GM18868 (cell line): ENCODE measurements around the gene OTOL1.

Experiments used
- ATAC-seq: cut with Tn5 transposase; IDR thresholded peaks from one replicate; pipeline ENCODE4 v1.9.1; 2021; ENCODE audit warnings: mild to moderate bottlenecking, moderate library complexity; ENCODE audit not compliant: unreplicated experiment

Gene OTOL1

GRCh38 chr3:161496508-161496907 lies at the start of gene OTOL1:
OTOL1 (plus strand) TSS chr3:161496808; CDS start chr3:161496808, 0 bp downstream.
- no peak for ATAC-seq

- no peak for ATAC-seq
Observed at GRCh38 chr3:161449785-161450184, 46.8 kb upstream of the OTOL1 start.

- ATAC-seq, result peak; percentile 61
Observed at GRCh38 chr3:161452179-161452578, 44.4 kb upstream of the OTOL1 start.

- no peak for ATAC-seq
Observed at GRCh38 chr3:161454615-161455014, 42.0 kb upstream of the OTOL1 start.

GRCh38 chr3:161455962-161456361 lies 40.6 kb upstream of the OTOL1 start:
- ATAC-seq, result no peak

- ATAC-seq, result no peak
Observed at GRCh38 chr3:161462138-161462537, 34.5 kb upstream of the OTOL1 start.

- ATAC-seq, result no peak
Observed at GRCh38 chr3:161471211-161471610, 25.4 kb upstream of the OTOL1 start.

GRCh38 chr3:161474139-161474538 lies 22.5 kb upstream of the OTOL1 start:
- ATAC-seq, result no peak

GRCh38 chr3:161474741-161475140 lies 21.9 kb upstream of the OTOL1 start:
- ATAC-seq, result no peak

- no peak for ATAC-seq
Observed at GRCh38 chr3:161475206-161475605, 21.4 kb upstream of the OTOL1 start.

GRCh38 chr3:161475905-161476304 lies 20.7 kb upstream of the OTOL1 start:
- ATAC-seq, result no peak

- ATAC-seq, result no peak
Observed at GRCh38 chr3:161484226-161484625, 12.4 kb upstream of the OTOL1 start.

- peak; percentile 50 for ATAC-seq
Observed at GRCh38 chr3:161488284-161488683, 8.3 kb upstream of the OTOL1 start.

- ATAC-seq, result peak; percentile 96
Observed at GRCh38 chr3:161489395-161489794, 7.2 kb upstream of the OTOL1 start.

- peak; percentile 54 for ATAC-seq
Observed at GRCh38 chr3:161490845-161491244, 5.8 kb upstream of the OTOL1 start.

- ATAC-seq, result no peak
Observed at GRCh38 chr3:161498259-161498921, 1.8 kb downstream of the OTOL1 start.

GRCh38 chr3:161500068-161500796 lies 3.6 kb downstream of the OTOL1 start:
- no peak for ATAC-seq

- ATAC-seq, result no peak
Observed at GRCh38 chr3:161503271-161503670, 6.7 kb downstream of the OTOL1 start.

GRCh38 chr3:161508852-161509477 lies 12.4 kb downstream of the OTOL1 start:
- ATAC-seq, result peak; percentile 80

- no peak for ATAC-seq
Observed at GRCh38 chr3:161510510-161511260, 14.1 kb downstream of the OTOL1 start.

- no peak for ATAC-seq
Observed at GRCh38 chr3:161523916-161524315, 27.3 kb downstream of the OTOL1 start.
